Muscle layer of colon (tissue), 2 donors: ENCODE data around the gene TMEM98.
"Not testable (repeated sequence)": the region's sequence is repeated elsewhere in the genome, so short reads cannot be mapped to it uniquely, and the experiment has no call there.

Source experiments
- H3K27ac ChIP-seq: one replicate; pipeline ENCODE4 v1.7.0; 2013; ENCODE audit warnings: low read depth, mild to moderate bottlenecking, low read length, moderate library complexity
- H3K27me3 ChIP-seq, 2 donors: one replicate each; pipeline ENCODE4 v1.7.0; 2013; ENCODE audit warnings: low read length in 2 of 2, mild to moderate bottlenecking in 2 of 2; ENCODE audit not compliant: insufficient read depth in 2 of 2, control insufficient read depth in 1 of 2
- H3K36me3 ChIP-seq: one replicate; pipeline ENCODE4 v1.7.0; 2013; ENCODE audit warnings: mild to moderate bottlenecking, low read length; ENCODE audit not compliant: insufficient read depth
- H3K4me1 ChIP-seq: one replicate; pipeline ENCODE4 v1.7.0; 2013; ENCODE audit warnings: mild to moderate bottlenecking, low read length; ENCODE audit not compliant: insufficient read depth
- H3K4me3 ChIP-seq, 2 donors: one replicate each; pipeline ENCODE4 v1.7.0; 2013; ENCODE audit warnings: low read length in 2 of 2, low read depth in 1 of 2, mild to moderate bottlenecking in 1 of 2, moderate library complexity in 1 of 2
- H3K9ac ChIP-seq: one replicate; pipeline ENCODE4 v1.7.0; 2013; ENCODE audit warnings: low read length
- H3K9me3 ChIP-seq: one replicate; pipeline ENCODE4 v1.7.0; 2013; ENCODE audit warnings: mild to moderate bottlenecking, low read length
- donor health status: abdominal sarcoma.
- donor health status: Adenocarcinoma of cecum.

Gene TMEM98

DNA sequence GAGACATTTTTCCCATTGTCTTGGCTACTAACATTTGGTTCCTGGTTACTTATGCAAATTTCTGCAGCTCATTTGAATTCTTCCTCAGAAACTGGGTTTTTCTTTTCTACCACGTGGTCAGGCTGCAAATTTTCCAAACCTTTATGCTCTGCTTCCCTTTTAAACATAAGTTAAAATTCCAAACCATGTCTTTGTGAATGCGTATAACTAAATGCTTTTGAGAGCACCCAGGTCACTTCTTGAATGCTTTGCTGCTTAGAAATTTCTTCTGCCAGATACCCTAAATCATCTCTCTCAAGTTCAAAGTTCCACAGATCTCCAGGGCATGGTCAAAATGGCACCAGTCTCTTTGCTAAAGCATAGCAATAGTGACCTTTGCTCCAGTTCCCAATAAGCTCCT lies 59.9 kb downstream of the TMEM98 start:
- H3K9ac ChIP-seq, H3K4me1 ChIP-seq, H3K4me3 ChIP-seq, H3K9me3 ChIP-seq, H3K36me3 ChIP-seq, H3K27ac ChIP-seq, H3K27me3 ChIP-seq: not testable (repeated sequence)

DNA sequence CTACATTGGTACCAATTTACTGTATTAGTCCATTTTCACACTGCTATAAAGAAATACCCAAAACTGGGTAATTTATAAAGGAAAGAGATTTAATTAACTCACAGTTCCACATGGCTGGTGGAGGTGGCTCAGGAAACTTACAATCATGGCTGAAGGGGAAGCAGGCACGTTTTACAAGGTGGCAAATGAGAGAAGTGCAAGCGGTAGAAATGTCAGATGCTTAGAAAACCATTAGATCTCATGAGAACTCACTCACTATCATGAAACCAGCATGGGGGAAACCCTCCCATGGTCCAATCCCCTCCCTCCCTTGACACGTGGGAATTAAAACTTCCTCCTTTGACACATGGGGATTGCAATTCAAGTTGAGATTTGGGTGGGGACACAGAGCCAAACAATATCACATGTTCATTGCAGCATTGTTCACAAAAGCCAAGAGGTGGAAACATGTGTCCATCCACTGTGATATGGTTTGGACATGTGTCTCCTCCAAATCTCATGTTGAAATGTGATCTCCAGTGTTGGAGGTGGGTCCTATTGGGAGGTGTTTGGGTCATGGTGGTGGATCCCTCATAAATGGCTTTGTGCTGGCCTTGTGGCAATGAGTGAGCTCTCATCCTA lies 60.6 kb downstream of the TMEM98 start:
- no peaks in the 10 kb centered on the region for H3K27me3 ChIP-seq
- no peak overlapping the region for H3K4me3 ChIP-seq
- no peaks in the 10 kb centered on the region for H3K9me3 ChIP-seq
- no peaks in the 10 kb centered on the region for H3K36me3 ChIP-seq
- H3K9ac ChIP-seq = no peak overlapping the region
- H3K4me1 ChIP-seq = no peaks in the 10 kb centered on the region
- no peak overlapping the region for H3K27ac ChIP-seq

GRCh38 chr17:32992321-32993033 lies 64.5 kb downstream of the TMEM98 start:
- H3K4me1 ChIP-seq = no peaks in the 10 kb centered on the region
- no peak overlapping the region for H3K27ac ChIP-seq
- peaks cover 0 to 1% of the 10 kb centered on the region in 2 donors for H3K27me3 ChIP-seq
- no peak overlapping the region for H3K9ac ChIP-seq
- H3K9me3 ChIP-seq = no peaks in the 10 kb centered on the region
- no peak overlapping the region for H3K4me3 ChIP-seq
- no peaks in the 10 kb centered on the region for H3K36me3 ChIP-seq

DNA sequence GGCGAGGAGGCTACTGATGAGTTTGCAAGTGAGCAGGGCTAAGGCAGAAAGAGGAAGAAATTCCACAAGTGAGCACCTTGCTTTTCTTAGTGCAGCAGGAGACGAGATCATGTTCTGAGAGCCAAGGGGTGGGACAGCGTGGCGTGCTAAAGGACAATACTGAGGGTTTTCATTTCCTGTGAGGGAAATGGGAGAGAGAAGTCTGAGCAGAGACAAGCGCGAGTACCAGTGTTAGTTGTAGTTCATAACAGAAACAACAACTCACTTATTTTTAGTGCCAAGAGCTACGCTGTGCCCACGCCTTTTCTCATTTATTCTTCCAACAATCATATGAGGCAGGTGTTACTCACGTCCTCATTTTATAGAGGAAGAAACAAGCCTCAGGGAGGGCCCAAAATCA lies 66.0 kb downstream of the TMEM98 start:
- Histone ChIP-seq H3K4me1 (no peaks in the 10 kb centered on the region), H3K4me3 (no peak overlapping the region), H3K27ac (no peak overlapping the region), H3K9ac (no peak overlapping the region), H3K27me3 (peaks cover 0 to 6% of the 10 kb centered on the region in 2 donors), H3K9me3 (no peaks in the 10 kb centered on the region), H3K36me3 (no peaks in the 10 kb centered on the region)
